Epidermal melanocyte (primary cell): Measurements from ENCODE around the gene TRPM3.

Experiments used
- DNase-seq: peaks from one replicate; pipeline ENCODE4 v3.0.0; 2011; ENCODE audit warnings: low spot score; ENCODE audit not compliant: insufficient read length

Gene TRPM3

GRCh38 chr9:70586476-70586875, 534.9 kb downstream of the TRPM3 start:
- DNase-seq: no peak

GRCh38 chr9:70581955-70582350, 539.5 kb downstream of the TRPM3 start:
- DNase-seq: no peak

GRCh38 chr9:70581214-70581954, 540.0 kb downstream of the TRPM3 start:
- no peak for DNase-seq

- DNase-seq: no peak
Observed at GRCh38 chr9:70580606-70581195, 540.7 kb downstream of the TRPM3 start.

- DNase-seq: no peak
Observed at GRCh38 chr9:70579686-70580085, 541.7 kb downstream of the TRPM3 start.

- no peak for DNase-seq
Observed at GRCh38 chr9:70578720-70579119, 542.7 kb downstream of the TRPM3 start.

- DNase-seq: no peak
Observed at GRCh38 chr9:70577671-70578070, 543.8 kb downstream of the TRPM3 start.

- DNase-seq: no peak
Observed at GRCh38 chr9:70576116-70576515, 545.3 kb downstream of the TRPM3 start.

- no peak for DNase-seq
Observed at GRCh38 chr9:70574151-70574837, 547.1 kb downstream of the TRPM3 start.

- no peak for DNase-seq
Observed at GRCh38 chr9:70573308-70573707, 548.1 kb downstream of the TRPM3 start.

- DNase-seq: no peak
Observed at GRCh38 chr9:70571258-70571657, 550.2 kb downstream of the TRPM3 start.

GRCh38 chr9:70569791-70570190, 551.6 kb downstream of the TRPM3 start:
- DNase-seq: no peak

GRCh38 chr9:70569070-70569772, 552.2 kb downstream of the TRPM3 start:
- DNase-seq: no peak

- no peak for DNase-seq
Observed at GRCh38 chr9:70567511-70567910, 553.9 kb downstream of the TRPM3 start.

- DNase-seq: no peak
Observed at GRCh38 chr9:70566751-70567150, 554.7 kb downstream of the TRPM3 start.

GRCh38 chr9:70566066-70566465, 555.4 kb downstream of the TRPM3 start:
- no peak for DNase-seq

GRCh38 chr9:70564468-70565335, 556.7 kb downstream of the TRPM3 start:
- DNase-seq: no peak

- peak; percentile 50 for DNase-seq
Observed at GRCh38 chr9:70563431-70564204, 557.8 kb downstream of the TRPM3 start.

- DNase-seq: no peak
Observed at GRCh38 chr9:70563010-70563409, 558.4 kb downstream of the TRPM3 start.

GRCh38 chr9:70561786-70562395, 559.5 kb downstream of the TRPM3 start:
- no peak for DNase-seq
